Psoas muscle (tissue), 8 donors: ENCODE results near the gene RBKS. TPM values are rescaled to one million over a fixed set of nuclear protein-coding genes. Genes with fewer than 3 reads are reported as not detected.
A peak's percentile ranks its signal among the peaks of the same experiment; 100 is the strongest.

Experiments
- ATAC-seq, 4 donors: fragments of 200-7000 bp; cut with Tn5 transposase; one replicate each; pipeline ENCODE4 v1.9.1; 2020; ENCODE audit warnings: moderate library complexity in 3 of 4, mild to moderate bottlenecking in 2 of 4
- DNase-seq, 2 donors: peaks; one replicate each; pipeline ENCODE4 v3.0.0-alpha.2; 2020
- H3K27ac ChIP-seq: fragments of 200-600 bp; one replicate; pipeline ENCODE4 v1.8.0; 2022
- H3K27me3 ChIP-seq, 3 donors: fragments of 200-600 bp in 1 of 3; one replicate each; pipeline versions ENCODE4 v1.6.1 to v1.8.0; 2013 to 2022; ENCODE audit warnings: low read length in 2 of 3, mild to moderate bottlenecking in 2 of 3, moderate library complexity in 1 of 3; ENCODE audit not compliant: insufficient read depth in 3 of 3
- H3K36me3 ChIP-seq, 2 donors: fragments of 200-600 bp in 1 of 2; one replicate each; pipeline versions ENCODE4 v1.6.1 to v1.8.0; 2013 to 2022; ENCODE audit warnings: low read depth in 1 of 2, mild to moderate bottlenecking in 1 of 2, moderate library complexity in 1 of 2; ENCODE audit not compliant: insufficient read depth in 1 of 2
- H3K4me1 ChIP-seq: fragments of 200-600 bp; one replicate; pipeline ENCODE4 v1.8.0; 2022
- H3K4me3 ChIP-seq: fragments of 200-600 bp; one replicate; pipeline ENCODE4 v1.8.0; 2022; ENCODE audit warnings: mild to moderate bottlenecking
- H3K9me3 ChIP-seq: fragments of 200-600 bp; one replicate; pipeline ENCODE4 v1.8.0; 2022
- WGBS, 3 donors: extraction: QIAGEN DNeasy Blood & Tissue Kit; methylation state at CpG; one replicate each; pipeline versions ENCODE4 v1.1.6 to v1.1.7; 2013; 5-methylcytosine and 5-hydroxymethylcytosine counted together
- intact Hi-C, 2 donors: fragments of 100-400 bp; cut with DNase I; formaldehyde crosslinking; loops; one replicate each; pipeline versions ENCODE4 v1.11.0 to v1.14.2; 2022
- polyA plus RNA-seq, 3 donors: library from polyadenylated mRNA; stranded (reverse); fragments of 200-250 nt; gene quantifications; one replicate each; pipeline ENCODE4 v1.2.3, GENCODE V29; 2013
- total RNA-seq, 4 donors: library from RNA; stranded (reverse); fragmentation: NEBNext Ultra II Directional in 2 of 4; extraction: Animal tissue kit (Norgen Biotek cat#: 25700) in 2 of 4; gene quantifications; one replicate each; pipeline versions ENCODE4 v1.2.1 to v1.2.4, GENCODE V29; 2021 to 2023
- TF ChIP-seq, protein P1 (sequence below): fragments of 200-600 bp; IDR thresholded peaks from one replicate; pipeline ENCODE4 v1.8.0; 2022; ENCODE audit warnings: antibody characterized with exemption
- donor health status: healthy with polysubstance abuse.
- donor health status: DM: no; HTN: no; CAD: no; lungs with moderate emphysema.
- donor health status: Bipolar disorder and iron deficiency.
- donor health status: healthy.
- donor health status: DM: yes; HTN: yes; CAD: no.
- donor health status: DM: no; HTN: no; CAD: no.
- donor health status: DM: no; HTN: no; CAD: no.
- donor health status: DM: yes; HTN: yes; CAD: no.

The RBKS gene
- total and polyA plus RNA-seq, 7 donors, result 3.5 to 7.3 (median 4.1) TPM

DNA sequence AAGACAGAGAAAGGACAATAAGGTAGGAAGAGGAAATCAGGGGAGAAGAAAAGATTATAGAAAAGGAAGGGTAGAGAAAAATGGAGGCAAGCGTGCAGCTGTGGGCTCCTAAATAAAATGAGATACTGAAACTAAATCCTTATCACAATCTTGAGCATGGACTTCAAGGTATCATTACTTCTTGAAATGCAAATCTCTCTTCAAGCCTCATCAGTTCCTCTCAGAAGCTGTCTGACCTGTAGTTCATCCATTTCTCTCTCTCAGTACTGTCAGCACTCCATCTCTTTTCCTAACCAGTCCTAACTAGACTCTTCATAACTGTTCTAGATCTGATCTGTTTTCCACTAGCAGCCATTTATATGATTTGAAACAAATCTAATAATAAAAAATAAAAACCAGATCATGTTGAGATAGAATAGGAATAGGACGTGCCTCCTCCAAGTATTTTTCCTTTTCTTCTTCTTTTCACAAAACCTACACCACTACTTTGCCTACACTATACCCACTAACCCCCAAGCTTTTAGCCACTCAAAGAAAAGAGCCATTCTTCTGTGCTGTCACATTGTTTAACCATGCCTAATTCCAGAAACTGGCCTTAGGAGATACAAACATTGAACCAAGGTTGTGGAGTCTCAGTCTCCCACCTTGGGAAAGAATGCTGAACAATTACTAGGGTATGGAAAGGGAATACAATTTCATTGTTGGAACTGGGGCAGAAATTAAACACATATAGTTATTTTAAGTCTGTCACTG lies 21.4 kb upstream of the RBKS start:
- TF ChIP-seq, protein P1, sequence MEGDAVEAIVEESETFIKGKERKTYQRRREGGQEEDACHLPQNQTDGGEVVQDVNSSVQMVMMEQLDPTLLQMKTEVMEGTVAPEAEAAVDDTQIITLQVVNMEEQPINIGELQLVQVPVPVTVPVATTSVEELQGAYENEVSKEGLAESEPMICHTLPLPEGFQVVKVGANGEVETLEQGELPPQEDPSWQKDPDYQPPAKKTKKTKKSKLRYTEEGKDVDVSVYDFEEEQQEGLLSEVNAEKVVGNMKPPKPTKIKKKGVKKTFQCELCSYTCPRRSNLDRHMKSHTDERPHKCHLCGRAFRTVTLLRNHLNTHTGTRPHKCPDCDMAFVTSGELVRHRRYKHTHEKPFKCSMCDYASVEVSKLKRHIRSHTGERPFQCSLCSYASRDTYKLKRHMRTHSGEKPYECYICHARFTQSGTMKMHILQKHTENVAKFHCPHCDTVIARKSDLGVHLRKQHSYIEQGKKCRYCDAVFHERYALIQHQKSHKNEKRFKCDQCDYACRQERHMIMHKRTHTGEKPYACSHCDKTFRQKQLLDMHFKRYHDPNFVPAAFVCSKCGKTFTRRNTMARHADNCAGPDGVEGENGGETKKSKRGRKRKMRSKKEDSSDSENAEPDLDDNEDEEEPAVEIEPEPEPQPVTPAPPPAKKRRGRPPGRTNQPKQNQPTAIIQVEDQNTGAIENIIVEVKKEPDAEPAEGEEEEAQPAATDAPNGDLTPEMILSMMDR, result no peak
- peak overlapping the region; percentile 84 for H3K27ac ChIP-seq
- no peaks in the 10 kb centered on the region for H3K27me3 ChIP-seq
- H3K4me1 ChIP-seq, result peaks cover 56% of the 10 kb centered on the region
- H3K9me3 ChIP-seq, result no peaks in the 10 kb centered on the region
- DNase-seq (no peak), ATAC-seq (no peak)
- 88 to 99% (median 94%) methylated on average over 2 of the region's 2 CpGs for WGBS, 3 donors
- no peaks in the 10 kb centered on the region for H3K36me3 ChIP-seq
- intact Hi-C loops, result loop anchor here in 1 of 2 donors (5.0 kb wide), 1 partner anchor 46 kb away; no protein-coding TSS in a partner anchor
- H3K4me3 ChIP-seq, result no peak overlapping the region

DNA sequence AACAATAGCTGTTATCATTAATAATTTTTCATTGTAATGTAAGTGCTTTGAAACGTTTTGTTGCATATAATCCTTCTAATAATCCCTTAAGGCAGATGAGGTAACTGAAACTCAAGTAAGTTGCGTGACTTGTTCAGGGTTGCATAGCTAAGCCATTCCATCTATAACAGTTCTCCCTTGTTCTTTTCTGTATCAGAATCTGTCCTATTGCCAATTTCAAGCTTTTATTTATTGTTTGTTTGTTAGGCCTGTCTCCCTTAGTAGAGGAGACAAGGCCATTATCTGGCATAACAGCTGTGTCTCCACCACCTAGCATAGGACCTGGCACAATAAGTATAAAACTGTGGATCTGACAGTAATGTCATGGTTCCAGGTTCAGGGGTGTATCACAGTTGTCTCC lies 19.7 kb upstream of the RBKS start:
- intact Hi-C loops, result loop anchor here in 1 of 2 donors (5.0 kb wide), 1 partner anchor 47 kb away; no protein-coding TSS in a partner anchor
- Histone ChIP-seq H3K36me3 (no peaks in the 10 kb centered on the region), H3K27ac (no peak overlapping the region), H3K27me3 (no peaks in the 10 kb centered on the region), H3K4me3 (no peak overlapping the region), H3K9me3 (no peaks in the 10 kb centered on the region), H3K4me1 (peaks cover 51% of the 10 kb centered on the region)
- TF ChIP-seq, protein P1, result no peak
- WGBS, 3 donors, result 35 to 43% (median 37%) methylated on average over 2 of the region's 2 CpGs
- DNase-seq (no peak), ATAC-seq (no peak)

DNA sequence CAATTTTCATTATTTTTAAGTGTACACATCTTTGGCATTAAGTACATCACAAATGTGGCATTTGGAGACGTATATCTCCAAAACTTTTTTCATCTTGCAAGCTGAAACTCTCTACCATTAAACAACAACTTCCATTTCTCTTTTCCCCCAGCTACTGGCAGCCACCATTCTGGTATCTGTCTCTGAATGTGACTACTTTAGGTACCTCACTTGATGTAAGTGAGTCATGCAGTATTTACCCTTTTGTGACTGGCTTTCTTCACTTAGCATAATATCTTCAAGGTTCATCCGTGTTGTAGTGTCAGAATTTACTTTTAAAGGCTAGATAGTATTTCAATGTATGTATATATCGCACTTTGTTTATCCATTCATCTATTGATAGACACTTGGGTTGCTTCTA lies 17.4 kb upstream of the RBKS start:
- H3K4me3 ChIP-seq, result no peak overlapping the region
- TF ChIP-seq, protein P1, result no peak
- ATAC-seq (no peak), DNase-seq (no peak)
- intact Hi-C loops, result no loop called here
- H3K4me1 ChIP-seq, result peaks cover 50% of the 10 kb centered on the region
- WGBS, 3 donors, result 62% methylated on average over 3 of the region's 3 CpGs
- no peaks in the 10 kb centered on the region for H3K27me3 ChIP-seq
- H3K9me3 ChIP-seq, result no peaks in the 10 kb centered on the region
- H3K36me3 ChIP-seq, result no peaks in the 10 kb centered on the region
- H3K27ac ChIP-seq, result no peak overlapping the region

DNA sequence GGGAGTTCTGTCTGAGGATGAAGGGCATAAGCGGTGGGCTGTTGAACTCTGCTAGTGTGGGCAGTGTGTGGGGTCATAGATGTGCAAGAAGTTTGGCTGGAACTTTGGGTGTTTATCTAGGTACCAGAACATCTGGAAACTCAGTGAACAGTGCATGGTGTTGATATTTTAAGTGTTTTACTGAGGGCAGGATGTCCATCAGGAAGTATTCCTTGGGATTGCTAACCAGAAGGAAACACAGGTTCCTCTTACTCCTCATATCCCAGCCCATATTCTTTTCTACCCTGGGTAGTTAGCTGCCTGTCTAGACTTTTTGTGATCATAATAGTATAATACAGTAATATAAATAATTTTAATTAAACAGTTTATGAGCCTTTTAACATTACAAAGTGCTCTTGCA lies 15.9 kb upstream of the RBKS start:
- H3K9me3 ChIP-seq, result no peaks in the 10 kb centered on the region
- no peaks in the 10 kb centered on the region for H3K36me3 ChIP-seq
- TF ChIP-seq, protein P1, result no peak
- peaks cover 56% of the 10 kb centered on the region for H3K4me1 ChIP-seq
- no peak for ATAC-seq
- 78 to 91% (median 88%) methylated on average over 1 of the region's 1 CpG for WGBS, 3 donors
- intact Hi-C loops, result no loop called here
- no peaks in the 10 kb centered on the region for H3K27me3 ChIP-seq
- no peak overlapping the region for H3K4me3 ChIP-seq
- no peak for DNase-seq
- H3K27ac ChIP-seq, result no peak overlapping the region

DNA sequence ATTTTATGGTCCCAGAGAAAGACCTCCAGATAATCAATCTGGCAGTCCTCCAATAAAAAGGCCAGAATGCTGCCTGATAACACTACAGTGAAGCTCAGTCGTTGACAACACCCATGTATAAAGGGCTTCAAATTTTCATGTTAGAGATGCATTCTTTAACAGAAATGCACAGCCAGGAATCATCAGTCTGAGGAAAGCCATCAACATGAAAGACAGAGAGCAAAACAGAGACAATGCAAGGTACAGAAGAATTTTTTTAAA lies 14.1 kb upstream of the RBKS start:
- TF ChIP-seq, protein P1, result no peak
- Histone ChIP-seq H3K36me3 (peaks cover 0 to 4% of the 10 kb centered on the region in 2 donors), H3K27me3 (no peaks in the 10 kb centered on the region), H3K4me1 (peaks cover 58% of the 10 kb centered on the region), H3K4me3 (no peak overlapping the region), H3K9me3 (no peaks in the 10 kb centered on the region), H3K27ac (no peak overlapping the region)
- ATAC-seq, result no peak
- no peak for DNase-seq
- 55 to 74% (median 67%) methylated on average over 1 of the region's 1 CpG for WGBS, 3 donors
- intact Hi-C loops, result no loop called here
